Measurements from ENCODE around the gene LRP2. TPM values are rescaled to one million over a fixed set of nuclear protein-coding genes. Genes with fewer than 3 reads are reported as not detected.

The LRP2 gene
- total and polyA plus RNA-seq, 2 of the 8 experiments (the other 6 are each of a cell fraction or from before 2014, with no cell fraction given): 2.0 to 2.9 TPM

DNA sequence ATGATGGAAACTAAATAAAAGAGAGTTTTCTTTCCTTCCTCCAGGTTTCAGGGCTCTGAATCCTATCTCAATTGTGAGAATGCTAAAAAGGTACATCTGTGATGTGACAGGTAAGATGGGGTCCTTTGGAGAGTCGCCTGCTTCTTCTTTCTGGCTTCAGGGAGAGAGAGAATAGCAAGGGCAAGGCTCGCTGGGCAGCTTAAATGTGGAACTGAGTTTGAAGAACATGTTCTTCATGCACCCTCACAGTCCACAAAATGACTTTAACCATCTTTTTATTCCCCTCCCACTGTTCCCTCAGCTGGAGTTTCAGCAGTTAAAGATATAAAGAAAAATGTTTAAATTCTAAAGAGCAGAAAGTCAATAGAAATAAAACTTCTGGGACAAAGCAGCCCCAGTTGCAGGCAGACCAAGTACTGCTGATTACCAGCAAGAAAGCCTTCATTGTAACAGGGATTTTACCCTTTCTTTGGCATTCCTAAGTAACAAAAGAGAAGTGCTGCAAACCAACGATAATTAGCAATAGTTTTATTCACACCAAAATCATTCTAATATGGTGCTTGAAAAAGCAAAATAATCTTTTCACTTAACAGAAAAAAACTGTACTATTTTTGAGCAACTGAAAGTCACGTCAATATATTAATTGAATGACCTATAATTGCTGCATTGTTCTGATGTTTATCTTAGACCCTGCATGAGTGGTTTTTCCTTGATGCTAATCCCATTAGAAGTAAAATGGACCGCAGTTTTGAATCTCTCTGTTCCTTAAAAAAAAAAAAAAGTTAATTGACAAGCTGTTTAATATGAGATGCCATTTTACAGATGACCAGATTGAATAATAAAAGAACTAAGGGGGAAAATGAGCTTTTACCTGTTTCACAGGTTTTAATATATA lies 61.5 kb downstream of the LRP2 start:
- WGBS, 2 experiments (ENCODE audit: extremely low coverage in 1 of 2, insufficient coverage in 1 of 2, insufficient read length in 1 of 2, insufficient replicate concordance in 2 of 2, low coverage in 1 of 2, low lambda C conversion rate in 2 of 2, missing lambda C conversion rate in 1 of 2): 58% methylated on average over 5 of the region's 5 CpGs; no CpG with 5 or more reads in 1 of the 2 experiments
- TF ChIP-seq EZH2 (IDR thresholded peaks at IDR 0.05; ENCODE audit: low read depth, low read length, severe bottlenecking) (no peak), GTF2F1 (IDR thresholded peaks at IDR 0.05; ENCODE audit: borderline replicate concordance, low read depth, low read length) (no peak), NANOG (IDR thresholded peaks at IDR 0.05; ENCODE audit: insufficient read depth, low read depth, low read length, poor library complexity, severe bottlenecking) (no peak), HDAC6 (IDR thresholded peaks at IDR 0.05; ENCODE audit: low read depth, low read length) (no peak), FOSL1 (IDR thresholded peaks at IDR 0.05; ENCODE audit: insufficient read depth, low read depth, low read length) (no peak)
- TF ChIP-seq, protein P1, sequence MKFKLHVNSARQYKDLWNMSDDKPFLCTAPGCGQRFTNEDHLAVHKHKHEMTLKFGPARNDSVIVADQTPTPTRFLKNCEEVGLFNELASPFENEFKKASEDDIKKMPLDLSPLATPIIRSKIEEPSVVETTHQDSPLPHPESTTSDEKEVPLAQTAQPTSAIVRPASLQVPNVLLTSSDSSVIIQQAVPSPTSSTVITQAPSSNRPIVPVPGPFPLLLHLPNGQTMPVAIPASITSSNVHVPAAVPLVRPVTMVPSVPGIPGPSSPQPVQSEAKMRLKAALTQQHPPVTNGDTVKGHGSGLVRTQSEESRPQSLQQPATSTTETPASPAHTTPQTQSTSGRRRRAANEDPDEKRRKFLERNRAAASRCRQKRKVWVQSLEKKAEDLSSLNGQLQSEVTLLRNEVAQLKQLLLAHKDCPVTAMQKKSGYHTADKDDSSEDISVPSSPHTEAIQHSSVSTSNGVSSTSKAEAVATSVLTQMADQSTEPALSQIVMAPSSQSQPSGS (IDR thresholded peaks at IDR 0.05; ENCODE audit: low read length): no peak
- H2AK5ac ChIP-seq (ENCODE audit: low read depth, low read length): no peak overlapping the region
- peak; percentile 28 for FAIRE-seq
- H3K4me3 ChIP-seq (ENCODE audit: extremely low read depth in 1 of 4, insufficient read depth in 2 of 4, low read depth in 3 of 4, low read length in 4 of 4): no peak overlapping the region
- no peak overlapping the region for H2BK15ac ChIP-seq (ENCODE audit: low read length)
- H2AFZ ChIP-seq (ENCODE audit: low read length): no peak overlapping the region
- H3K79me1 ChIP-seq (ENCODE audit: low read depth, low read length): no peaks in the 10 kb centered on the region
- no peak overlapping the region for H2BK20ac ChIP-seq (ENCODE audit: low read length)
- H2BK120ac ChIP-seq (replicated peaks; ENCODE audit: low read depth, low read length): no peak overlapping the region
- H4K91ac ChIP-seq (replicated peaks; ENCODE audit: insufficient read length, low read length): no peak overlapping the region
- H3K9me3 ChIP-seq (ENCODE audit: insufficient read depth in 2 of 2, low read depth in 1 of 2, low read length in 1 of 2): no peaks in the 10 kb centered on the region
- H3K9ac ChIP-seq (replicated peaks in 1 of 4; ENCODE audit: extremely low read depth in 1 of 4, low read depth in 3 of 4, low read length in 3 of 4): no peak overlapping the region
- H3K23me2 ChIP-seq (ENCODE audit: low read depth, low read length): no peaks in the 10 kb centered on the region
- H4K5ac ChIP-seq (ENCODE audit: insufficient read length, low read depth, low read length): no peak overlapping the region
- no peak overlapping the region for H3K14ac ChIP-seq (ENCODE audit: insufficient read length)
- no peak overlapping the region for H2BK12ac ChIP-seq (ENCODE audit: low read depth, low read length)
- no peaks in the 10 kb centered on the region for H3K27me3 ChIP-seq (replicated peaks in 1 of 4; ENCODE audit: control insufficient read depth in 3 of 4, extremely low read depth in 1 of 4, insufficient read depth in 3 of 4, low read length in 3 of 4)
- H3K23ac ChIP-seq (ENCODE audit: insufficient read length): no peak overlapping the region
- H4K20me1 ChIP-seq (replicated peaks in 1 of 2; ENCODE audit: control insufficient read depth in 1 of 2, insufficient read depth in 2 of 2, low read length in 2 of 2): no peaks in the 10 kb centered on the region
- no peaks in the 10 kb centered on the region for H3K36me3 ChIP-seq (ENCODE audit: control insufficient read depth in 2 of 4, insufficient read depth in 4 of 4, low read length in 3 of 4)
- H3K4ac ChIP-seq (replicated peaks; ENCODE audit: insufficient read length, low read depth, low read length): no peak overlapping the region
- H4K8ac ChIP-seq (ENCODE audit: extremely low read depth, insufficient read depth, low read length): no peak overlapping the region
- no peak overlapping the region for H2BK5ac ChIP-seq (ENCODE audit: low read depth, low read length)
- POLR2A ChIA-PET (ENCODE audit: partially characterized antibody): interaction anchor here (0.5 to 0.6 kb wide), 2 partner anchors 16 to 281 kb away, joined by 3 read pairs; no protein-coding TSS in a partner anchor
- CTCF ChIA-PET (ENCODE audit: partially characterized antibody): interaction anchor here (0.5 to 1.8 kb wide), 2 partner anchors 22 to 27 kb away, joined by 4 to 7 read pairs; no protein-coding TSS in a partner anchor
- H3K79me2 ChIP-seq (ENCODE audit: control insufficient read depth in 1 of 2, insufficient read depth in 2 of 2, low read length in 2 of 2): no peaks in the 10 kb centered on the region
- no peak overlapping the region for H3K56ac ChIP-seq (replicated peaks; ENCODE audit: insufficient read length, low read depth, low read length)
- peak overlapping the region in 1 of 2 experiments; percentile 12; a peak in 1 of 4 replicates for H3K4me2 ChIP-seq (ENCODE audit: insufficient read depth in 1 of 2, low read depth in 2 of 2, low read length in 2 of 2)
- H3K18ac ChIP-seq (ENCODE audit: extremely low read depth, low read length): no peak overlapping the region
- no peak for DNase-seq (ENCODE audit: low read depth in 1 of 2, low spot score in 2 of 2)
- peaks cover 0 to 6% (median 5%) of the 10 kb centered on the region in 4 experiments; a peak in 6 of 7 replicates for H3K4me1 ChIP-seq (replicated peaks in 1 of 4; ENCODE audit: control insufficient read depth in 3 of 4, insufficient read depth in 4 of 4, low read length in 3 of 4)
- no peak overlapping the region for H3K27ac ChIP-seq (ENCODE audit: low read depth, low read length)

All from H1 (cell line).